ENCODE data around the gene CENPN.

DNA sequence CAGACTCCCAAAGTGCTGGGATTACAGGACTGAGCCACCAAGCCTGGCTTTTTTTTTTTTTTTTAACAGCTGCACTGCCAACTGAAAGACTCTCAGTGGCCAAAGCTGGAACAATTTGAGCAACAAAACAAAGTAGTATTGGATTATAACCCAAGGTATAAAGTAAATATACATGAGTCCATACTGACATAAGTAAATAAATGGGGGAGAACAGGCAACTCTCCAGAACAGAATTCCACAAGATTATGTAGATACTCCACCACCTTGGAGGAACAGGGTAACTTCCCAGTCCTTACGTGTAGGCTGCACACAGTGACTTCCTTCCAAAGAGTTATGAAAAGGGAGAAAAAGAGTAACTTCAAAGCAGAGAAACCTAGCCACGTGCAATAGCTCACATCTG is 16.0 kb upstream of the CENPN start:
- TF ChIP-seq ZC3H10 (CRISPR knock-in tag; IDR thresholded peaks at IDR 0.05) (no peak), ZNF70 (CRISPR knock-in tag; IDR thresholded peaks at IDR 0.05) (no peak), ISL1 (CRISPR knock-in tag; IDR thresholded peaks at IDR 0.05) (no peak), ARNTL (CRISPR knock-in tag; IDR thresholded peaks at IDR 0.05; ENCODE audit: borderline replicate concordance, low read depth) (no peak), GLIS3 (CRISPR knock-in tag; IDR thresholded peaks at IDR 0.05) (no peak)
